NCI-H460 (cell line): Measurements from ENCODE around the gene INSC. TPM values are rescaled to one million over a fixed set of nuclear protein-coding genes. Genes with fewer than 3 reads are reported as not detected.
A peak's percentile ranks its signal among the peaks of the same experiment; 100 is the strongest.

Experiments
- DNase-seq: peaks from one replicate; pipeline ENCODE4 v3.0.0-alpha.2; 2016; ENCODE audit warnings: low read depth; ENCODE audit errors: extremely low read depth
- total RNA-seq: library from RNA; depleted of rRNA; stranded (reverse); fragments of >200 nt; shearing (Covaris generic); gene quantifications from 2 replicates; pipeline ENCODE4 v1.2.3, GENCODE V29; 2014

Gene INSC
- total RNA-seq, 1 experiment from 2014 or later = 0.17 TPM

GRCh38 chr11:15180212-15180792 is 65.6 kb downstream of the INSC start:
- DNase-seq = no peak

DNA sequence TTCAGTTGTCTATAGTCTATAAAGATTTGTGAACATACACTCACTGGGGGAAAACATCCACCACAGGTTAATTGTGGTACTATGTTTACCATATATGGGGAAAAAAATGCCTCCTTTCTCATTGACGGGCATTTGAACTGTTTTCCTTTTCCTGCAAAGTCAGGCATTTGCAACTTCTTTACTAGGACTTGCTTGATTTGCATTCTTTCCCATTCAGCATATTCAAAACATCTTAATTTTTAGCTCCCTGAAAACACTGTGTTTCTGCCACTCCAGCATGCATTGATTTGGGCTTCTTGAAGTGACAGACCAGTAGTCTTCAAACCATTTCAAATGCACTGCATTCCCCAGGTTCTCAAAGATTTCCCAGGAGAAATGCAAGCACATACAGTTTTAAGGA is 67.6 kb downstream of the INSC start:
- DNase-seq = no peak

- DNase-seq = no peak
Observed at GRCh38 chr11:15185021-15185420, 70.3 kb downstream of the INSC start.

GRCh38 chr11:15186146-15186545 is 71.4 kb downstream of the INSC start:
- no peak for DNase-seq

GRCh38 chr11:15189189-15189588 is 74.5 kb downstream of the INSC start:
- no peak for DNase-seq

GRCh38 chr11:15189641-15190365 is 75.1 kb downstream of the INSC start:
- no peak for DNase-seq

DNA sequence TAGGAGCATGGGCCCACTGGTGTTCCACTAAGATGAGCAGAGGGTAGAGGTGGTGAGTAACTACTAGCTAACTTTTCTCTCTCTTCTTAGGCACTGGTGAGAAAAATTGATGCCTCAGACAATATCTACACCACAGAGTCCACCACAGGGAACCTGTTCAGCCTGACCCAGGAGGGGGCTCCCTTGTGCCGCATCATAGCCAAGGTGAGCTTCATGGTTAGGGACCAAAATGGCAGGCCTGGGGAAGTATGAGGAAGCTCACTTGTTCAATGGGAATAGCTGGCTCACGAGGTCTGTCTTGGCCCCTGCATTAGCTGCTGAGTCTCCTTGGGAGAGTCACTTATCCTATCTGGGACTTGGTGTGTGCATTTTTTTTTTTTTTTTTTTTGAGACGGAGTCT is 75.9 kb downstream of the INSC start:
- no peak for DNase-seq

- DNase-seq = no peak
Observed at GRCh38 chr11:15192005-15192556, 77.4 kb downstream of the INSC start.

- no peak for DNase-seq
Observed at GRCh38 chr11:15194671-15195415, 80.1 kb downstream of the INSC start.

DNA sequence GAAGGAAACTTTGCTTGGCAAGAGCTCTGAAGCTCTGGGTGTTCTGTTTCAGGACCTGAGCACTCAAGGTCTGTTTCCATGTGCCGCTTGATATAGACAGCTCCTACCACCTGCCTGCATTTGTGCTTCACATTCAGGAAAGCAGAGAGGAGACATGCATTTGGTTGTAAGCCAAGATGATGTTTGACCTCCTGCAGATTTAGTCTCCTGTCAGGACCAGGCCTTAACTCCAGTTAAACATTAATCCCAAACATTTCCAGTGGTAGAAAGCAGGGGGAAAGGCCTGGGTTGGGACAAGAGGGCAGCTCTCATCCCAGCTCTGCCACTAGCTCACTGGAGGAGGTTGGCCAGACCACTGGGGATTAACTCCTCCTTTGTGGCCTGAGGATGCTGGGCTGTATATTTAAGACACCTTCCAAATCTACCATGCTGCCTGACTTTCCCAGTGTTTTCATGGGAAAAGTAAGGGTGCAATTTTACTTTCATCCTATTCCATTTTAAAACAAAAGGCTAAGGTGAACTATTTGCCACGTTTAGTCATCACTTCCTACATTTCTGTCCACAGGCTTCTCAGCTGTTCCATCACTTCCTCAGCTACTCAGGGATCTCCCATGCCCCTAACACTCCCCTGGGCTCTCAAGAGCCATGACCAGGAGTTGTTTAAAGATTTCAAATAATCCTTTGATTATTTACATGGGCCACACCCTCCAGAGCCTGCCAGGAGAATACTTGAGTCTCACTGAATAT is 80.9 kb downstream of the INSC start:
- no peak for DNase-seq

DNA sequence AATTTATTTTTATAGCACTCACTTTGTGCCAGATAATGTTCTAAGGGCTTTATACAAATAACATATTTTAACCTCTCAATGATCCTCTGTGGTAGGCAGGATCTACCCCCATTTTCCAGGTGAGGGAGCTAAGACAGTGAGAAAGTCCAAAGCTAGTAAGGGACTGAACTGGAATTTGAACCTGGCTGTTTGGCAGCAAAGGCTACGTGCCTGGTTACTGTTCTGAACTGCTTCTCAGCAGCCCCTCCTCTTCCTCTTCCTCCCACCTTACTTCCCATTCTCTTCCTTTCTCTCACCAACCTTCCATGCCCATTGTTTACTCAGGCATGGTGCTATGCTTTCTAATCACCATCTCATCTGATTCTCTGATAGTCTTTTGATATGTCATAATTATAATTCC is 82.0 kb downstream of the INSC start:
- no peak for DNase-seq

DNA sequence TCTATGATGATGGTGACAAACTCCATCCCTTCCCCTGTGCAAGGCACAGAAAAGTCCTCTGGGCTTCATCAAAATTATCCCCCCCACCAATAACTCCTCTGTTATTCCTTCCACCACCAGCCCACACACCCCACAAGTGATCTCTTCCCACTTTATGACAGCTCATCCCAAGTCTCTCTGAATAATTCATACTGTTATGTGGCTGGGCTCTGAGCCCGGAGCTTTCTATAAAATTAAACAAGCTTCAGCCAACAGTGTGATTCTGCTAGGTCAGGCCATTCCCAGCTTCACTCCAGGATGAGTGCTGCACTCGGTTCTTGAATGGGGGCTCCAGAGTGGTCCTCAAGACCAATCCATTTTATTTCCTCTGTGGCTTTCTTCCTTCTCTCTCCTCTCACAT is 83.0 kb downstream of the INSC start:
- DNase-seq = no peak

DNA sequence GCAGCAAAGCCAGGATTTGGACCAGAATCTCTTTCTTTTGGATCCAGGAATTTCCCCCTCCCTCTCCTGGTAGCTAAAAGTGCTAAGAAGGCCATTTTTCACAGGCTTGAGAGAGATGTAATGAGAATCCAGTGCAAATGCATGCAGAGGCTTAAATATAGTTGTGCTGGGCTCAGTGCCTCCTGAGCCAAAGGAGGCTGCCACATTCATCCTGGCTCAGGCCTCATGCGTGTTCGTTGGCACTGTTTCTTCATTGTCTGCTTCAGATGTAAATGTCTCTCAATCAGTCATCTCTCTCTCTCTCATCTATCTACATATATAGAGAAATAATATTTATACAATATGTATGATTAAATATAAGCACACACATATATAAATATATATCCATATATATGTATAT is 83.6 kb downstream of the INSC start:
- DNase-seq = no peak

DNA sequence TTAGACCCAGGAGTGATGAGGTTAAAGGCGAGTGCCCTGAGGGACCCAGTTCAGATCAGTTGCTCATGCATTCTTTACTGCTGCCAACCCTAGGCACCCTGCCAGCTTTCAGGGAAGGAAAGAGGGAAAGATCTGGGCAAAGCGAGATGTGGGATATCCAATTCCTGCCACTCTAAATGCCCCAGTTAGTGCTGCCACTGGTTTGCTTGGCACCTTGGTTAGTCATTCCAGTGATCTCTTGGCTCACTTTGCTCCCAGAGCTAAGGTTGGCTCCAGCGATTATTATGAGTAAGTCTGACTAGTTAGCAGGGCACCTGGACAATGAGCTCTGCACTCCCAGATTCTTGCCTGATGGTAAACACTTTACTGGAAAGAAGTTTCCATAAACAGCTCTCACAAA is 85.0 kb downstream of the INSC start:
- no peak for DNase-seq

- no peak for DNase-seq
Observed at GRCh38 chr11:15200696-15201095, 86.0 kb downstream of the INSC start.

- DNase-seq = no peak
Observed at GRCh38 chr11:15201586-15201985, 86.9 kb downstream of the INSC start.

DNA sequence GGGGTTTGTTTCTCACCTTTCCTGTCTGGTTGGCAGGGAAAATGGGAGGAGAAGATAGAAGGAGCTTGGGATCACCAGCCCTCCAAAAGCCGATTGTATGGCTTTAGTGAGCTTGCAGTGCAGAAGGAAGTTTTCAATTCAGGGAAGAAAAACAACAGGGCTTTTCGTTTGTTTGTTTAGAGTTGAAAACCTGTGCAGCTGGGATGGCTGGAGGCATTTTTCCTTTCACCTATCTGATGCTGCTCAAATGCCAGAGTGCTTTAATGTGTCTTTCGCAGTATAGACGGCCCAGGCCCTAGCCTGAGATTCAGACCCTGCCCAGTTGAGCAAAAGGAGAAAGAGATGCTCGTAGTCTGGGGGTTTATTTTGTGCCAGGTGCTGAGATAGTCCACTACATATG is 87.9 kb downstream of the INSC start:
- no peak for DNase-seq

GRCh38 chr11:15204711-15205110 is 90.0 kb downstream of the INSC start:
- DNase-seq = no peak

DNA sequence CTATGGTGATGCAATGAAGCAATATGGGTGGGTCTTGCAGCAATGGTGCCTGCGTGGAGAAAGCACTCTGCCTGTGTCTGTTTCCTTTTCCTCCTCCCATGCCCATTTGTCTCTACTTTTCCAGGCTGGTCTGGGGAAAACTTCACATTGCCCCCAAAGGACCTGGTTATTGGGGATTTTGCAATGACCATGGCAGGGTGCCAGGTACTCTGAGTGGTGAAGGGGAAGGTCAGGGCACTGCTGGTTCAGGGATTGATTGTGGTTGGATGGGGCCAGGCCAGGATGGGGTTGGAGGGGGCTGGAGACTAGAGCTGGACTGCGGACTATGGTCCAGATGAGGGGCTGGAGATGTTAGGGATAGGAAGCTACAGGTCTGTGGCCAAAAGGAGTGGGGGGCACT is 92.1 kb downstream of the INSC start:
- no peak for DNase-seq

DNA sequence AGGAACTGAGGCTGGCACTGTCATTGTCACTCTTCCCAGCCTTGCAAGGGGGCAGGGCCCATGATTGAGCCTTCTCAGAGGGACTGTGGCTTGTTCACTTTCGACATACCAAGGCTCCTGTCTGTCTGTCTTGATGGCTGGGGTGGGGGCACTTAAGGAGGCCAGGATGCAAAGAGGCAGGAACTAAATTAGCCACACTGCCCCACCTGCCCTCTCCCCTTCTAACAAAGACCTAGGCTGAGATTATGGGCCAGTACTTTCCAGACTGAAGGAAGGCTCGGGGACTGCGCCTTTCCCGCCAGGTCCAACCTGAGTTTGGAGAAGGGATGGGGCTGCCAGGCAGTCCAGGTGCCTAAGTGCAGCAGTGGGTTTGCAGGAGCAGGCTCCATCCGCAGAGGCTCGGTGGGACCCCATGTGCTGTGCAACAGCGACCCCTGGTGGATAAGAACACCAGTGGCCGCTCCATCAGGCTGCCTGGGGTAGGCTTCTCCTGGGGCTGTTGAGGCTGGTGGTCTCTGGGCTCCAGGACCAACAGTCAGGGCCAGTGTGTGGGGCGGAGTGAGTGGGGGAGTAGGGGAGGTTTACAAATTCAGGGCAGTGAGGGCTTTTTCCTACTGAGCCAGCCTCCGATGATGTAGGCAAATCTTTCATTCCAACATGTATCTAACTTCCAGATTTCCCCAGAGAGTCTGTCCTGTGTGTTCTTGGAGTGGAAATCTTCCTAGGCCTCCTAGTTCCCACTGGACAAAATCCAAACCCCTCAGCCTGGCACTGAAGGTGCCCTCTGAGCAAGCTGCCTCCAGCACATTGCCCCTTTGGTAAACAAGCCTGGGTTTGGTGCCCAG is 93.9 kb downstream of the INSC start:
- DNase-seq = peak; percentile 41
